Right lobe of liver (tissue), 4 donors: ENCODE results near the gene RALGPS1.

Experiments
- POLR2A ChIP-seq: fragments of 450-650 bp; IDR thresholded peaks from one replicate; pipeline ENCODE4 v1.6.1; 2017; ENCODE audit warnings: antibody characterized with exemption, mild to moderate bottlenecking
- TF ChIP-seq, protein P1 (sequence below), 4 donors: fragments of 200-600 bp in 3 of 4; fragments of 450-650 bp in 1 of 4; IDR thresholded peaks; one replicate each; pipeline versions ENCODE4 v1.5.1 to v1.8.0; 2016 to 2022; ENCODE audit warnings: antibody characterized with exemption in 4 of 4, mild to moderate bottlenecking in 2 of 4
- donor health status: DM: no; HTN: no; CAD: no.
- donor health status: DM: no; HTN: no; CAD: no.
- donor health status: DM: no; HTN: yes; CAD: no.

DNA sequence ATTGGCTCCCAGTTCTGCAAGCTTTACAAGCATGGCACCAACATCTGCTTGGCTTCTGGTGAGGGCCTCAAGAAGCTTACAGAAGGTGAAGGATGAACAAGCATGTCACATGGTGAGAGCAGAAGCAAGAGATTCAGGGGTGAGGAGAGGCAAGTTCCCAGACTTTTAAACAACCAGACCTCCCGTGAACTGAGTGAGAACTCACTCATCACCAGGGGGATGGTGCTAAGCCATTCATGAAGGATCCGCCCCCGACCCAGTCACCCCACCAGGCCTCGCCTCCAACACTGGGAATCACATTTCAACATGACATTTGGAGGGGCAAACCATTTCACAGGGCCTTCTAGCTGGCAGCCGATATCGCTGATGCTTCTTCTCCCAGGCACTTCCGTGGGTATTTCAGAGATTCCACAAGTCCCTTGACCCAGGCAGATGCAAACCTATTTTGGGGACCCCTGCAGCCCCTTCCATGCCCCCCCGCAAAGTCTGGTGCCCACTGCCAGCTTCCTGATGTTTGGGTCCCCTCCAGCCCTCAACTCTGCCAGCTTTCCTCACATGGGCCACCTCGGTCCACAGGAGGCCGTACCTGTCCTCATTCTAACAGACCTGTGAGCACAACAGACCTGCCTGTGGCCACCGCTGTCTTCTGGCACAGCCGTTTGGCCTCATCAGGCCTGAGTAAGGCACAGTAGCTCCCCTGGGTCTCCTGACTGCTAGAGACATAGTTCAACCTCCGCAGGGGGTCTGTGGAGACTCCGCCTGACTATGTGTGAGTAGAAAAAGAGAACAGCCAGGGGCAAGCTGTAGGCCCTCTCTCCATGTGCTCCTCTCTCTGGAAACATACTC, 268.5 kb downstream of the RALGPS1 start:
- TF ChIP-seq, protein P1, sequence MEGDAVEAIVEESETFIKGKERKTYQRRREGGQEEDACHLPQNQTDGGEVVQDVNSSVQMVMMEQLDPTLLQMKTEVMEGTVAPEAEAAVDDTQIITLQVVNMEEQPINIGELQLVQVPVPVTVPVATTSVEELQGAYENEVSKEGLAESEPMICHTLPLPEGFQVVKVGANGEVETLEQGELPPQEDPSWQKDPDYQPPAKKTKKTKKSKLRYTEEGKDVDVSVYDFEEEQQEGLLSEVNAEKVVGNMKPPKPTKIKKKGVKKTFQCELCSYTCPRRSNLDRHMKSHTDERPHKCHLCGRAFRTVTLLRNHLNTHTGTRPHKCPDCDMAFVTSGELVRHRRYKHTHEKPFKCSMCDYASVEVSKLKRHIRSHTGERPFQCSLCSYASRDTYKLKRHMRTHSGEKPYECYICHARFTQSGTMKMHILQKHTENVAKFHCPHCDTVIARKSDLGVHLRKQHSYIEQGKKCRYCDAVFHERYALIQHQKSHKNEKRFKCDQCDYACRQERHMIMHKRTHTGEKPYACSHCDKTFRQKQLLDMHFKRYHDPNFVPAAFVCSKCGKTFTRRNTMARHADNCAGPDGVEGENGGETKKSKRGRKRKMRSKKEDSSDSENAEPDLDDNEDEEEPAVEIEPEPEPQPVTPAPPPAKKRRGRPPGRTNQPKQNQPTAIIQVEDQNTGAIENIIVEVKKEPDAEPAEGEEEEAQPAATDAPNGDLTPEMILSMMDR (IDR thresholded peaks at IDR 0.05): no peak
- TF ChIP-seq POLR2A: no peak
